K562 treated with DMSO at 1 percent for 48 hours (cell line): ENCODE results near the gene ANO2. TPM values are rescaled to one million over a fixed set of nuclear protein-coding genes. Genes with fewer than 3 reads are reported as not detected.

Experiments
- total RNA-seq: library from RNA; unstranded; fragments of 300-600 nt; gene quantifications from 2 replicates; pipeline ENCODE4 v1.2.3, GENCODE V29; 2022; ENCODE audit warnings: low replicate concordance; ENCODE audit errors: extremely low read depth

The ANO2 gene
- total RNA-seq, result not detected in 2 replicates

DNA sequence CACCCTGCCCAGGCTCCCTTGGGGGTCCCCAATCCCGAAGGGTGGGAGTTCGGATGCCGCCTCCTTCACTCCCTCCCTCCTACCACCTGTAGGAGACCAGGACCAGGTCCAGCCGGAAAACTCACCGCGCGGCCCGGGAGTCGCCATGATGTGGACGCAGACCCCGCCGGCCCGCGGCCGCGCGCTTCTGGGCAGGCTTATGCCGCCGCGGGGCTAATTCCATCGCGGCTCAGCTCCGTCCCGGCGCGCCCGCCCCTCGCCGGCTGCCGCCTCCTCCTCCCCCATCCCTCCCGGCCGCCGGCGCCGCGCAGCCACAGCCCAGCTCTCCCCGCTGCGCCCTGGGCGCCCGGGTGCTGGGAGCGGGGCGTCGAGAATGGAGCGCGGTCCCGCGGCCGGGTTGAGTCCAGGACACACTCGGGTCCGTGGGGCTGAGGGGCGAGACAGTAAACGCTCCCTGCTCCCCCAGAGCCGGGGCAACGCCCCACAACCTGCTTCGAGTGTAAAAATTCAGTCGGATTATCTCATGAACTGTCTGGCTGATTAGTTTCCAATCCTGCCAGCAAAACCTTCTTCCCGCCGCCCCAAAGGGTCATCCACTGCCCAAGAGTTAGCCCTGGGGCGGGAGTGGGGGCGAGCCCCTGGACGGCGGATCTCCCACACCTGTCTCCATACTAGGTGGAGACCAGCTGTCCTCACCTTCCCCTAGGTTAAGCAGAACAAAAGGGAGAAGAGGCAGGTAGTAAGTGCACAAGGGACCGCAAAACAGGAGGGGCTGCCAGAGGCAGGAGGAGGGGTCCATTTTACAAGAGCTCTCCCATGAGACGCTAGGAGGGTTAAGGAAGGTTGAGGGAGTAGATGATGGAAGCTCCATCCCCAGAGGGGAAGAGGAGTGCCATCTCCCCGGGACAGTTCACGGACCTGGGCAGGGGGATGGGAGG lies at the start of gene ANO2:
Gene ANO2 (minus strand): TSS at position 189 of the 938 bp plus-strand sequence. CDS start 42 bp downstream, at position 147.

Other genes starting within 250 kb of the ANO2 start
- not detected in 2 replicates for gene VWF, start 179.4 kb upstream of the ANO2 start, total RNA-seq